ENCODE measurements around the gene MLKL. TPM values are rescaled to one million over a fixed set of nuclear protein-coding genes. Genes with fewer than 3 reads are reported as not detected.
"Not testable (repeated sequence)": the region's sequence is repeated elsewhere in the genome, so short reads cannot be mapped to it uniquely, and the experiment has no call there.

The MLKL gene
- total RNA-seq, 1 donor: 14.2 TPM

DNA sequence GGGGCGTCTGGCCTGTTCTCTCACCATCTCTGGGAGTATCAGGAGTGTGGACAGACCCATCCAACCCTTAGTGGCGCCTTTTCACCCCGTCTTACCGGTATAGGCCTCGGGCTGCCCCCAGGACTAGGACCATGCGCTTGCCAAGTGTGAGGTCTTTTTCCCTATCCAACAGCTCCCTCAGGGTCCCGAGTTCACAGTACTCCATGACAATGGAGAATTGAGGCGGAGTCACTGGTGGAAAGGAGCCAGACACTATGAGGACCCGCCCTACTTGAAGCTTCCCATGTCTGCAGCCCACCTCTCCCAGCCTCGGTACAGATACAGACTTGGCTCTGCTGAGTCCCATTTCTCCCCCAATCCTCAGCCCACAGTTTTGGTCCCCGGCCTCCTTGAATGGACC is 18.1 kb downstream of the MLKL start:
- H3K4me3 ChIP-seq (ENCODE audit: low read depth, low read length): no peak overlapping the region
- TF ChIP-seq, protein P1, sequence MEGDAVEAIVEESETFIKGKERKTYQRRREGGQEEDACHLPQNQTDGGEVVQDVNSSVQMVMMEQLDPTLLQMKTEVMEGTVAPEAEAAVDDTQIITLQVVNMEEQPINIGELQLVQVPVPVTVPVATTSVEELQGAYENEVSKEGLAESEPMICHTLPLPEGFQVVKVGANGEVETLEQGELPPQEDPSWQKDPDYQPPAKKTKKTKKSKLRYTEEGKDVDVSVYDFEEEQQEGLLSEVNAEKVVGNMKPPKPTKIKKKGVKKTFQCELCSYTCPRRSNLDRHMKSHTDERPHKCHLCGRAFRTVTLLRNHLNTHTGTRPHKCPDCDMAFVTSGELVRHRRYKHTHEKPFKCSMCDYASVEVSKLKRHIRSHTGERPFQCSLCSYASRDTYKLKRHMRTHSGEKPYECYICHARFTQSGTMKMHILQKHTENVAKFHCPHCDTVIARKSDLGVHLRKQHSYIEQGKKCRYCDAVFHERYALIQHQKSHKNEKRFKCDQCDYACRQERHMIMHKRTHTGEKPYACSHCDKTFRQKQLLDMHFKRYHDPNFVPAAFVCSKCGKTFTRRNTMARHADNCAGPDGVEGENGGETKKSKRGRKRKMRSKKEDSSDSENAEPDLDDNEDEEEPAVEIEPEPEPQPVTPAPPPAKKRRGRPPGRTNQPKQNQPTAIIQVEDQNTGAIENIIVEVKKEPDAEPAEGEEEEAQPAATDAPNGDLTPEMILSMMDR (IDR thresholded peaks at IDR 0.05; ENCODE audit: insufficient read depth, low read depth, low read length): no peak

DNA sequence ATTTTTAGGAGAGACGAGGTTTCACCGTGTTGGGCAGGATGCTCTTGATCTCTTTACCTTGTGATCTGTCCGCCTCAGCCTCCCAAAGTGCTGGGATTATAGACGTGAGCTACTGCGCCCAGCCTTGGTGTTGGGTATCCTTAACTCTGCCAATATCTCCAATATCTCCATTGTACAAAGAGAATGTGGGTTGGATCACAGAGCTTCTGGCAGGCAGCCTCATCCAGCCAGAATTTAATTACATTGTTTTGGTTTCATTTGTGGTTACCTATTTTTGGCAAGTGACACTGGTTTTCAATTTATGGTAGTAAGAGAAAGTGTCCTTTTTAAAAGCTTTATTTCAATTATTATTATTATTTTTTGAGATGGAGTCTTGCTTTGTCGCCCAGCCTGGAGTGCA is 20.0 kb downstream of the MLKL start:
- TF ChIP-seq, protein P1 (IDR thresholded peaks at IDR 0.05; ENCODE audit: insufficient read depth, low read depth, low read length): no peak
- no peak for DNase-seq (ENCODE audit: low read depth)
- H3K4me3 ChIP-seq (ENCODE audit: low read depth, low read length): no peak overlapping the region

More for the DNA sequence above, 18.1 kb downstream of the MLKL start:
- DNase-seq (ENCODE audit: low read depth): no peak

DNA sequence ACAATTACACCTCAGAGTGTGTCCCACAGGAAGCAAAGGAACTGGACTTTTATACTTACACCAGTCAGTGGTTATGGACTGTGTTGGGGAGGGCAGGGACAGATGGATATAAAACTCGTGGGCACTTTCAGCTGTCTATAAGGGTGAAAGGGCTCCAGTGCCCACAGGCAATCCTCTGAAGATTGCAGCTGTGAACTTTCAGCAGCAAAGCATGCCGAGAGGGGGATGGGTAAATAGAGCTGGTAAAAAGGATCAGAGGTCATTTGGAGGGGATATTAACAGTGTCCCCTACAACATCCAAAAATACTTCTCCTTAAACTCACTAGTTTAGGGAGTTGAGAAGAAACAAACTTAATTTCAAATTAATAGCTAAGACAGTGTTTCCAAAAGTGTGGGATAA is 20.7 kb downstream of the MLKL start:
- DNase-seq (ENCODE audit: low read depth): no peak
- H3K4me3 ChIP-seq (ENCODE audit: low read depth, low read length): no peak overlapping the region
- TF ChIP-seq, protein P1 (IDR thresholded peaks at IDR 0.05; ENCODE audit: insufficient read depth, low read depth, low read length): no peak

DNA sequence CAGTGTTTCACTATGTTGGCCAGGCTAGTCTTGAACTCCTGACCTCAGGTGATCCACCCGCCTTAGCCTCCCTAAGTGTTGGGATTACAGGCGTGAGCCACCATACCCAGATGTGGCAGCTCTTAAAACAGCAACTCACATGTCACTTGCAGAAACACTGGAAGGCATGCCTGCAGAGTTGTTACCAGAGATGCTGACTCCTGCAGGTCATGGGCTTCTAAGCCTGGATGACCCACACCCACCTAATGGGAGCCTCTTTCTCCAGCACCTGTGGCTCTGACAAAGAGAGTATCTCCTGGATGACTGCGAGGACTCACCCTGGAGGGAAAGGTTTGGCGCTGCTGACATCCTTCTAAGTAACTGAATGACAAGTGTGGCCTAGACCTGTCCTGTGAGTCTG is 22.8 kb downstream of the MLKL start:
- no peak for DNase-seq (ENCODE audit: low read depth)
- TF ChIP-seq, protein P1 (IDR thresholded peaks at IDR 0.05; ENCODE audit: insufficient read depth, low read depth, low read length): no peak
- H3K4me3 ChIP-seq (ENCODE audit: low read depth, low read length): no peak overlapping the region

DNA sequence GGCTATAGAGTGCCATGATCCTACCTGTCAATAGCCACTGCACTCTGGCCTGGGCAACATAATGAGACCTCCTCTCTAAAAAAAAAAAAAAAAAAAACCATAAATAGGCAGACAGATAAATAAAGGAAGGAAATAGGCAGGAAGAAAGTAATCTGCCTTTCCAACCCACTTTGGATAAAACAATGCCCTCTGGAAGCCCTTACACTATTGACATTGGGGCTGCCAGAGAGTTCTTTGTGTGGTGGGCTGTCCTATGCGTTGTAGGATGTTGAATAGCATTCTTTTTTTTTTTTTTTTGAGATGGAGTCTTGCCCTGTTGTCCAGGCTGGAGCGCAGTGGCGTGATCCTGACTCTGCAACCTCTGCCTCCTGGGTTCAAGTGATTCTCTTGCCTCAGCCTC is 26.8 kb downstream of the MLKL start:
- no peak overlapping the region for H3K4me3 ChIP-seq (ENCODE audit: low read depth, low read length)
- DNase-seq (ENCODE audit: low read depth): no peak
- TF ChIP-seq, protein P1 (IDR thresholded peaks at IDR 0.05; ENCODE audit: insufficient read depth, low read depth, low read length): no peak

DNA sequence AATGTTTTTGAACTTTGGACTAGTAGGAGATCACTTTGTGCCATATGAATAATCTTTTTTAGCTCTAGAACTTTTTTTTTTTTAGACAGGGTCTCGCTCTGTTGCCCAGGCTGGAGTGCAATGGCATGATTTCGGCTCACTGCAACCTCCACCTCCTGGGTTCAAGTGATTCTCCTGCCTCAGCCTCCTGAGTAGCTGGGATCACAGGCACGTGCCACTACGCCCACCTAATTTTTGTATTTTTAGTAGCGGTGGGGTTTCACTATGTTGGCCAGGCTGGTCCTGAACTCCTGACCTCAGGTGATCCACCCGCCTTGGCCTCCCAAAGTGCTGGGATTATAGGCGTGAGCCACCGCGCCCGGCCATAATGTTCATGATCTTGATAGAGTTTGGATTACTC is 31.8 kb downstream of the MLKL start:
- not testable (repeated sequence) for H3K4me3 ChIP-seq (ENCODE audit: low read depth, low read length); DNase-seq (ENCODE audit: low read depth)

DNA sequence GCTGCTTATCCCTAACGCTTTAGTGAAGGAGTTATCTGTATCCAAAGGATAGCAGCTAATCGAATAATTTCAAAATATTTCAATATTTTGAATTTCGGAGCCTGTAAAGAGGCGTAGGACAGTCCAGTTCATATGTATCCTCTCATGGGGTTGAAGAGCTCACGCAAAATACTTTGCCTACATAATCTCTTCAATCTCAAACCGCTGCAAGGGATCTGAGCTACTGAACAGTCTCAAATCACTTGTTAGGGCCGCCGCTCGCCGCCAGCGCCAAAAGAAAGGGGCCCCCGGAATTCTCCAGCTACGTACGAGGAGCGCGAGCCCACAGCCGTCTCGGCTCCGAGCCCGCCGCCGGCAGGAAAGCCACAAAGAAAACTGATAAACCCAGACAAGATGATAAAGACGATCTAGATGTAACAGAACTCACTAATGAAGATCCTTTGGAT is 33.4 kb downstream of the MLKL start:
- TF ChIP-seq, protein P1 (IDR thresholded peaks at IDR 0.05; ENCODE audit: insufficient read depth, low read depth, low read length): no peak
- DNase-seq (ENCODE audit: low read depth): peak; percentile 51
- peak overlapping the region; percentile 79 for H3K4me3 ChIP-seq (ENCODE audit: low read depth, low read length)

Data from fibroblast of villous mesenchyme (primary cell).